HG03060 (cell line): ENCODE data around the gene ZBED1.
"Not testable (repeated sequence)": the region's sequence is repeated elsewhere in the genome, so short reads cannot be mapped to it uniquely, and the experiment has no call there.

Experiments
- ATAC-seq: cut with Tn5 transposase; IDR thresholded peaks from one replicate; pipeline ENCODE4 v1.9.1; 2021; ENCODE audit warnings: low read depth, moderate number of reproducible peaks; ENCODE audit not compliant: unreplicated experiment

ZBED1 gene

GRCh38 chrX:2460048-2460447, 40.7 kb downstream of the ZBED1 start:
- ATAC-seq = not testable (repeated sequence)

GRCh38 chrX:2458309-2458708, 42.5 kb downstream of the ZBED1 start:
- no peak for ATAC-seq

GRCh38 chrX:2457289-2458133, 43.3 kb downstream of the ZBED1 start:
- no peak for ATAC-seq

- not testable (repeated sequence) for ATAC-seq
These were observed 44.7 kb downstream of the ZBED1 start for GRCh38 chrX:2456091-2456490.

GRCh38 chrX:2454620-2455019, 46.2 kb downstream of the ZBED1 start:
- ATAC-seq = not testable (repeated sequence)

- no peak for ATAC-seq
These were observed 48.0 kb downstream of the ZBED1 start for GRCh38 chrX:2452799-2453198.

GRCh38 chrX:2452317-2452784, 48.4 kb downstream of the ZBED1 start:
- ATAC-seq = no peak

- no peak for ATAC-seq
These were observed 49.1 kb downstream of the ZBED1 start for GRCh38 chrX:2451501-2452316.

- ATAC-seq = no peak
These were observed 50.1 kb downstream of the ZBED1 start for GRCh38 chrX:2450681-2451080.

GRCh38 chrX:2449135-2449886, 51.5 kb downstream of the ZBED1 start:
- ATAC-seq = no peak

GRCh38 chrX:2447484-2447883, 53.3 kb downstream of the ZBED1 start:
- ATAC-seq = no peak

- ATAC-seq = no peak
These were observed 54.0 kb downstream of the ZBED1 start for GRCh38 chrX:2446815-2447214.

GRCh38 chrX:2445662-2446623, 54.8 kb downstream of the ZBED1 start:
- no peak for ATAC-seq

- ATAC-seq = no peak
These were observed 58.1 kb downstream of the ZBED1 start for GRCh38 chrX:2442694-2443093.

- no peak for ATAC-seq
These were observed 59.3 kb downstream of the ZBED1 start for GRCh38 chrX:2441466-2441865.

- ATAC-seq = no peak
These were observed 61.2 kb downstream of the ZBED1 start for GRCh38 chrX:2439613-2440012.
